ENCODE data around the gene SLC9A5. TPM values are rescaled to one million over a fixed set of nuclear protein-coding genes. Genes with fewer than 3 reads are reported as not detected.

Gene SLC9A5
- total RNA-seq, 3 donors from 2014 or later: 1.7 to 2.6 (median 1.9) TPM

DNA sequence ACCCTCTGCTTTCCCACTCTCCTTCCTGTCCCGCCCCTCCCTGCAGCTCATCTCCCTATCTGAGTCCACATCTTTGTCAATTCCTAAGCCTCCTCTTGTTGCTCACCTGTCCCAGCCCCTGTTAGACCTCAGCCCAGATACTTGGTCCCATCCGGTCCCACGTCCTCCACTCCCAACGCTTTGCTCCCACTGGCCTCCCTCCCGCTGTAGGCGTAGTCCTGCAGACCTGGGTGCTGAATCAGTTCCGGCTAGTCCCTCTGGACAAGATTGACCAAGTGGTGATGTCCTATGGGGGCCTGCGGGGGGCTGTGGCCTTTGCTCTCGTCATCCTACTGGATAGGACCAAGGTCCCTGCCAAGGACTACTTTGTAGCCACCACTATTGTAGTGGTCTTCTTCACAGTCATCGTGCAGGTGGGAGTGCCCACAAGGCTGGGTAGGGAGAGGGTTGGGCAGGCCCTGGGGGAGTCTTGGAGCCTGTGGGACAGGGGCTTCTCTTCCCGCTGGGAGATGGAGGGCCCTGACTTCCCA is 8.0 kb downstream of the SLC9A5 start:
- intact Hi-C loops (cut with DNase I, micrococcal nuclease): no loop called here
- TF ChIP-seq, protein P1, sequence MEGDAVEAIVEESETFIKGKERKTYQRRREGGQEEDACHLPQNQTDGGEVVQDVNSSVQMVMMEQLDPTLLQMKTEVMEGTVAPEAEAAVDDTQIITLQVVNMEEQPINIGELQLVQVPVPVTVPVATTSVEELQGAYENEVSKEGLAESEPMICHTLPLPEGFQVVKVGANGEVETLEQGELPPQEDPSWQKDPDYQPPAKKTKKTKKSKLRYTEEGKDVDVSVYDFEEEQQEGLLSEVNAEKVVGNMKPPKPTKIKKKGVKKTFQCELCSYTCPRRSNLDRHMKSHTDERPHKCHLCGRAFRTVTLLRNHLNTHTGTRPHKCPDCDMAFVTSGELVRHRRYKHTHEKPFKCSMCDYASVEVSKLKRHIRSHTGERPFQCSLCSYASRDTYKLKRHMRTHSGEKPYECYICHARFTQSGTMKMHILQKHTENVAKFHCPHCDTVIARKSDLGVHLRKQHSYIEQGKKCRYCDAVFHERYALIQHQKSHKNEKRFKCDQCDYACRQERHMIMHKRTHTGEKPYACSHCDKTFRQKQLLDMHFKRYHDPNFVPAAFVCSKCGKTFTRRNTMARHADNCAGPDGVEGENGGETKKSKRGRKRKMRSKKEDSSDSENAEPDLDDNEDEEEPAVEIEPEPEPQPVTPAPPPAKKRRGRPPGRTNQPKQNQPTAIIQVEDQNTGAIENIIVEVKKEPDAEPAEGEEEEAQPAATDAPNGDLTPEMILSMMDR (IDR thresholded peaks at IDR 0.05): no peak
- no peak for ATAC-seq
- DNase-seq: peak in 2 of 3 donors; percentile 8 to 37
- H3K4me1 ChIP-seq (ENCODE audit: low read depth): no peaks in the 10 kb centered on the region
- no peaks in the 10 kb centered on the region for H3K36me3 ChIP-seq (ENCODE audit: low read depth)
- H3K9me3 ChIP-seq: no peaks in the 10 kb centered on the region
- no peak overlapping the region for H3K4me3 ChIP-seq

DNA sequence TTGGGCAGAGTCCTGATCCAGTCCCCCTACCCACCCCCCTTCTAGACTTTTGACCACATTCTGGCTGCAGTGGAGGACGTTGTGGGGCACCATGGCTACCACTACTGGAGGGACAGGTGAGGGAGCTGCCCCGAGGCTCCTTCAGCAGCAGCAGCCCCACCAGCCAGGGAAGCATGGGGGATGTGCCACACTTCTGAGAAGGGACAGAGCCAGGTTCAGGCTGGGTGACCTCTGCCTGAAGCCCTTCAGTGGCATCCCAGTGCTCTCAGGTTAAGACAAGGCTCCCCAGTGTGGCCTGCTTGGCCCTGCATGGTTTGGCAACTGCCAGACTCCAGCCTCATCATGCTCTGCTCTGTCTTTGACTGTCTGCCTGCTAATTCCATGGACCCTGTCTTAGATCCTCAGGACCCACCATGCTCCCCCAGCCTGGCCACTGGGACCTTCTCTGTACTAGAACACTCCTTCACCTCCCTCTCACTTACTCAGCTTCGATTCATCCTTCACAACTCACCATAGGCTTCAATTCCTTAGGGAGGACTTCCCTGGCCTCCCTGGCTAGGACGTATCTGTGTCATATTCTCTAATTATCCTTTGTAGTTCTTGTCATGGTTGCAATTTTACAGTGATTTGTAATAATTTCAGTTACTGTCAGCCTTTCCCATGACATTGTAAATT is 8.8 kb downstream of the SLC9A5 start:
- DNase-seq (peak in 2 of 3 donors; percentile 7 to 24), ATAC-seq (no peak)
- no peaks in the 10 kb centered on the region for H3K9me3 ChIP-seq
- H3K4me3 ChIP-seq: no peak overlapping the region
- H3K4me1 ChIP-seq (ENCODE audit: low read depth): no peaks in the 10 kb centered on the region
- TF ChIP-seq, protein P1 (IDR thresholded peaks at IDR 0.05): no peak
- intact Hi-C loops (cut with DNase I, micrococcal nuclease): no loop called here
- no peaks in the 10 kb centered on the region for H3K36me3 ChIP-seq (ENCODE audit: low read depth)

DNA sequence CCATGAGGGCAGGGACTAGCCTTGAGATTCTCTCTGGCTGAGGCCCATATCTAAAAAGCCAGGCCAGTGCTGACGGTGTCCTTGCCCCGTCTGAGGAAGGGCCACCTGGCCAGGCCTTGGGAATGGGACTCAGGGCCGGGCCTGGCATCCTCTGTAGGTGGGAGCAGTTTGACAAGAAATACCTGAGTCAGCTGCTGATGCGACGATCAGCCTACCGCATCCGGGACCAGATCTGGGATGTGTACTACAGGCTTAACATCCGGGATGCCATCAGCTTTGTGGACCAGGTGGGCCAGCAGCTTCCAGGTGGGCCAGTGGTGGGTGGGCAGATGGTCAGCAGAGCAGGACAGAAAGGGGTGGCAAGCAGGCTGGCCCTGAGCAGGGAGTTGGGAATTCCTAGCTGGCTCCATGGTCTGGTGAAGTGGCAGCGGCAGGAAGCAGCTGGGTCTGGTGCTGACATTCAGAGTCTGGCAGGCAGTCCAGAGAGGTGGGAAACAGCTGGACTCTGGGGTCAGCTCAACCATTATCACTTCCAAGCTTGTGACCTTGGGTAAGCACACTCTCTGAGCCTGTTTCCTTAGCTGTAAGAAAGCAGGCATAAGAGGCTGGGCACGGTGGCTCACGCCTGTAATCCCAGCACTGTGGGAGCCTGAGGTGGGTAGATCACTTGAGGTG is 9.5 kb downstream of the SLC9A5 start:
- TF ChIP-seq, protein P1 (IDR thresholded peaks at IDR 0.05): no peak
- H3K9me3 ChIP-seq: no peaks in the 10 kb centered on the region
- no peak overlapping the region for H3K4me3 ChIP-seq
- intact Hi-C loops (cut with DNase I, micrococcal nuclease): no loop called here
- DNase-seq (peak in 1 of 3 donors; percentile 36), ATAC-seq (no peak)
- H3K4me1 ChIP-seq (ENCODE audit: low read depth): no peaks in the 10 kb centered on the region
- no peaks in the 10 kb centered on the region for H3K36me3 ChIP-seq (ENCODE audit: low read depth)

DNA sequence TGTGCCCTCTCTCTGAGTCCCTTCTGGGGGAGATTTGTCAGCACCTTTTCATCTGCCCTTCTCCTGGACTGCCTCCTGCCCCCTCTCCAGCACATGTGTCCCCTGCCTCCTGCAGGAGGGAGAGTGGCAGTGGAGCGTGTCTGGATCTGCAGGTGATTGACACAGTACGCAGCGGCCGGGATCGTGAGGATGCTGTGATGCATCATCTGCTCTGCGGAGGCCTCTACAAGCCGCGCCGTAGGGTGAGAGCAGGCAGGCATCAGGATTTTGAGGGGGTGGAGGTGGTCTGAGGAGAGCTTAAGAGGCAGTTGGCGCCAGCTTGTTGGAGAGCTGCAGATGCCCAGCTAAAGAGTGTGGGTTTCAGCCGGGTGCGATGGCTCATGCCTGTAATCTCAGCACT is 10.9 kb downstream of the SLC9A5 start:
- no peaks in the 10 kb centered on the region for H3K4me1 ChIP-seq (ENCODE audit: low read depth)
- intact Hi-C loops (cut with DNase I, micrococcal nuclease): no loop called here
- no peaks in the 10 kb centered on the region for H3K36me3 ChIP-seq (ENCODE audit: low read depth)
- ATAC-seq (no peak), DNase-seq (peak in 1 of 3 donors; percentile 50)
- TF ChIP-seq, protein P1 (IDR thresholded peaks at IDR 0.05): no peak
- no peaks in the 10 kb centered on the region for H3K9me3 ChIP-seq
- H3K4me3 ChIP-seq: no peak overlapping the region

DNA sequence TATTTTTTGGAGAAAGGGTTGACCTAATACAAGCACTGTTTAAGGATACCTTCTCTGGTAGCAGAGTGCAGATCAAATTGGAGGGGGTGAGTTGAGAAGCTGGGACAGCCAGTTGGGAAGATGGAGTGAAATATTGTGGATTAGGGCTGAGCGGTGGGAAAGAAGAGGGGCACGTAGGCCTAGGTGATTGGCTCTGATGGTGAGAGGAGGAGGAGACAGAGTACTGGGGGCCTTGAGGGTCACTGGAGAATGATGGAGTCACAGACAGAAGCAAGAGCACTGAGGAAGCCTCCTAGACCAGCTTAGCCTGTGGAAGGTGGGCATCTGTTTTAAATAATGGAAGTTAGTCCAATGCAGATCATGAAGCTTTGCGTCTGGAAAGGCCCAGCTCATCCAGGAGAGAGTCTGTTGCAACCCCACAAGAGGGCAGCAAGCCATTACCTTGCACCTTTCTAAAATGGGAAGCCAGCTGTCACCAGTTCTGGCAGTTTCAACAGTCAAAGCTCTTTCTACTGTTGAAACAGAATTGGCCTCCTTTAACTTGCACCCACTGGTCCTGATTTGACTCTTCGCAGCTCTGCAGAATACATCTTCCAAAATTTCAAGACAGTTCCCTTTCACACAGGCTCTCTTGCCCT is 11.8 kb downstream of the SLC9A5 start:
- H3K9me3 ChIP-seq: no peaks in the 10 kb centered on the region
- H3K36me3 ChIP-seq (ENCODE audit: low read depth): no peaks in the 10 kb centered on the region
- intact Hi-C loops (cut with DNase I, micrococcal nuclease): no loop called here
- TF ChIP-seq, protein P1 (IDR thresholded peaks at IDR 0.05): no peak
- ATAC-seq (peak; percentile 84), DNase-seq (peak in 1 of 3 donors; percentile 54)
- no peak overlapping the region for H3K4me3 ChIP-seq
- H3K4me1 ChIP-seq (ENCODE audit: low read depth): no peaks in the 10 kb centered on the region

Data from mucosa of descending colon (tissue), 3 donors.